Hepatocyte (in vitro differentiated cells): ENCODE results near the gene SLC6A8. TPM values are rescaled to one million over a fixed set of nuclear protein-coding genes. Genes with fewer than 3 reads are reported as not detected.
"Not testable (repeated sequence)": the region's sequence is repeated elsewhere in the genome, so short reads cannot be mapped to it uniquely, and the experiment has no call there.

Experiments used
- DNase-seq: peaks from one replicate; pipeline ENCODE4 v3.0.0-alpha.2; 2016; ENCODE audit warnings: low spot score
- H2AFZ ChIP-seq: fragments of 200-600 bp; sonication (generic); 2 replicates; pipeline ENCODE4 v1.6.0; 2016; ENCODE audit warnings: antibody characterized with exemption, mild to moderate bottlenecking
- H3K27ac ChIP-seq: fragments of 200-600 bp; sonication (generic); 2 replicates; pipeline ENCODE4 v1.5.1; 2016; ENCODE audit warnings: mild to moderate bottlenecking
- H3K27me3 ChIP-seq: fragments of 200-600 bp; sonication (generic); 2 replicates; pipeline ENCODE4 v1.6.1; 2016
- H3K36me3 ChIP-seq: fragments of 200-600 bp; sonication (generic); replicated peaks from 2 replicates; pipeline ENCODE4 v1.5.1; 2016; ENCODE audit warnings: low read depth; ENCODE audit not compliant: insufficient read depth
- H3K4me1 ChIP-seq: fragments of 200-600 bp; sonication (generic); 2 replicates; pipeline ENCODE4 v1.5.1; 2016; ENCODE audit warnings: mild to moderate bottlenecking, moderate library complexity; ENCODE audit not compliant: insufficient read depth
- H3K4me2 ChIP-seq: fragments of 200-600 bp; sonication (generic); 2 replicates; pipeline ENCODE4 v1.6.0; 2016
- H3K4me3 ChIP-seq: fragments of 200-600 bp; sonication (generic); 2 replicates; pipeline ENCODE4 v1.5.1; 2016; ENCODE audit warnings: mild to moderate bottlenecking
- H3K79me2 ChIP-seq: fragments of 200-600 bp; sonication (generic); 2 replicates; pipeline ENCODE4 v1.6.0; 2017; ENCODE audit warnings: mild to moderate bottlenecking
- H3K9me2 ChIP-seq: fragments of 200-600 bp; sonication (generic); replicated peaks from 2 replicates; pipeline ENCODE4 v1.6.0; 2017; ENCODE audit warnings: mild to moderate bottlenecking; ENCODE audit not compliant: insufficient read depth
- H3K9me3 ChIP-seq: fragments of 200-600 bp; sonication (generic); 2 replicates; pipeline ENCODE4 v1.5.1; 2016; ENCODE audit warnings: low read depth, mild to moderate bottlenecking
- H4K20me1 ChIP-seq: fragments of 200-600 bp; sonication (generic); 2 replicates; pipeline ENCODE4 v1.6.0; 2016; ENCODE audit warnings: mild to moderate bottlenecking; ENCODE audit not compliant: insufficient read depth, poor library complexity, severe bottlenecking
- EZH2 ChIP-seq: fragments of 200-600 bp; sonication (generic); IDR thresholded peaks from 2 replicates; pipeline ENCODE4 v1.6.1; 2016; ENCODE audit warnings: antibody characterized with exemption, mild to moderate bottlenecking, borderline replicate concordance
- EZH2phosphoT487 ChIP-seq: fragments of 200-600 bp; sonication (generic); IDR thresholded peaks from one replicate; pipeline ENCODE4 v1.6.1; 2018; ENCODE audit warnings: antibody characterized with exemption, mild to moderate bottlenecking, low read depth, moderate library complexity; ENCODE audit not compliant: unreplicated experiment, severe bottlenecking
- WGBS: methylation state at CpG from one replicate; pipeline ENCODE4 v1.1.6; 2016; ENCODE audit warnings: low lambda C conversion rate; ENCODE audit errors: missing lambda C conversion rate; 5-methylcytosine and 5-hydroxymethylcytosine counted together
- polyA plus RNA-seq: library from polyadenylated mRNA; unstranded; fragments of >200 nt; fragmentation: Nextera tagmentation; extraction: Ambion mirVana; gene quantifications from 2 replicates; pipeline ENCODE4 v1.2.1, GENCODE V29; 2016
- total RNA-seq: library from RNA; depleted of rRNA; stranded (reverse); fragments of >200 nt; gene quantifications from 2 replicates; pipeline ENCODE4 v1.2.3, GENCODE V29; 2014
- TF ChIP-seq, protein P1 (sequence below): fragments of 200-600 bp; sonication (generic); IDR thresholded peaks from 2 replicates; pipeline ENCODE4 v1.5.1; 2016; ENCODE audit warnings: antibody characterized with exemption, mild to moderate bottlenecking; ENCODE audit not compliant: poor library complexity

SLC6A8 gene
- total and polyA plus RNA-seq, 2 experiments from 2014 or later: 28.4 to 36.7 TPM

DNA sequence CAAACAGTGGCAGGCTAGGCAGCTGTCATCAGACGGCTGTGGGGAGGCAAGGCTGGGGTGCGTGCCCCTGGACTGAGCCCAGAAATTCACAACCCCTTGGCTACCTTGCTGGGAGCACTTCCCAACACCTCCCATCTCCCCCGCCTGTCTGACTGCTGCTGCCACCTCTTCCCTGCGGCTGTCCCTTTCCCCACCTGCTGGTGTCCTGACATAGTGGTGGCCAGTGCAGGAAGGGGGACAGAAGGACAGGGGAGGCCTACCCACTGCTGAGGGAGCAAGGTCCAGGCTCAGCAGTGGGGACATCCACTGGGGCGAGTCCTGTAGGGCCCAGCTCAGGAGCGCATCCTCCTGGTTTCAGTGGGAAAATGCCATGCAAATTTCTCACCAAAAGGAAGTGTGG is 40.4 kb downstream of the SLC6A8 start:
- TF ChIP-seq, protein P1, sequence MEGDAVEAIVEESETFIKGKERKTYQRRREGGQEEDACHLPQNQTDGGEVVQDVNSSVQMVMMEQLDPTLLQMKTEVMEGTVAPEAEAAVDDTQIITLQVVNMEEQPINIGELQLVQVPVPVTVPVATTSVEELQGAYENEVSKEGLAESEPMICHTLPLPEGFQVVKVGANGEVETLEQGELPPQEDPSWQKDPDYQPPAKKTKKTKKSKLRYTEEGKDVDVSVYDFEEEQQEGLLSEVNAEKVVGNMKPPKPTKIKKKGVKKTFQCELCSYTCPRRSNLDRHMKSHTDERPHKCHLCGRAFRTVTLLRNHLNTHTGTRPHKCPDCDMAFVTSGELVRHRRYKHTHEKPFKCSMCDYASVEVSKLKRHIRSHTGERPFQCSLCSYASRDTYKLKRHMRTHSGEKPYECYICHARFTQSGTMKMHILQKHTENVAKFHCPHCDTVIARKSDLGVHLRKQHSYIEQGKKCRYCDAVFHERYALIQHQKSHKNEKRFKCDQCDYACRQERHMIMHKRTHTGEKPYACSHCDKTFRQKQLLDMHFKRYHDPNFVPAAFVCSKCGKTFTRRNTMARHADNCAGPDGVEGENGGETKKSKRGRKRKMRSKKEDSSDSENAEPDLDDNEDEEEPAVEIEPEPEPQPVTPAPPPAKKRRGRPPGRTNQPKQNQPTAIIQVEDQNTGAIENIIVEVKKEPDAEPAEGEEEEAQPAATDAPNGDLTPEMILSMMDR: no peak
- TF ChIP-seq EZH2 (no peak), EZH2phosphoT487 (no peak)
- no peak for DNase-seq
- H4K20me1 ChIP-seq: peaks cover 3% of the 10 kb centered on the region
- no peak overlapping the region for H3K27ac ChIP-seq
- no peaks in the 10 kb centered on the region for H3K36me3 ChIP-seq
- no peaks in the 10 kb centered on the region for H3K9me3 ChIP-seq
- peaks cover 2% of the 10 kb centered on the region for H3K79me2 ChIP-seq
- no peaks in the 10 kb centered on the region for H3K27me3 ChIP-seq
- 93% methylated on average over 6 of the region's 6 CpGs for WGBS
- H3K4me2 ChIP-seq: no peak overlapping the region
- H3K4me1 ChIP-seq: peaks cover 21% of the 10 kb centered on the region
- H2AFZ ChIP-seq: no peak overlapping the region
- no peaks in the 10 kb centered on the region for H3K9me2 ChIP-seq
- H3K4me3 ChIP-seq: no peak overlapping the region

DNA sequence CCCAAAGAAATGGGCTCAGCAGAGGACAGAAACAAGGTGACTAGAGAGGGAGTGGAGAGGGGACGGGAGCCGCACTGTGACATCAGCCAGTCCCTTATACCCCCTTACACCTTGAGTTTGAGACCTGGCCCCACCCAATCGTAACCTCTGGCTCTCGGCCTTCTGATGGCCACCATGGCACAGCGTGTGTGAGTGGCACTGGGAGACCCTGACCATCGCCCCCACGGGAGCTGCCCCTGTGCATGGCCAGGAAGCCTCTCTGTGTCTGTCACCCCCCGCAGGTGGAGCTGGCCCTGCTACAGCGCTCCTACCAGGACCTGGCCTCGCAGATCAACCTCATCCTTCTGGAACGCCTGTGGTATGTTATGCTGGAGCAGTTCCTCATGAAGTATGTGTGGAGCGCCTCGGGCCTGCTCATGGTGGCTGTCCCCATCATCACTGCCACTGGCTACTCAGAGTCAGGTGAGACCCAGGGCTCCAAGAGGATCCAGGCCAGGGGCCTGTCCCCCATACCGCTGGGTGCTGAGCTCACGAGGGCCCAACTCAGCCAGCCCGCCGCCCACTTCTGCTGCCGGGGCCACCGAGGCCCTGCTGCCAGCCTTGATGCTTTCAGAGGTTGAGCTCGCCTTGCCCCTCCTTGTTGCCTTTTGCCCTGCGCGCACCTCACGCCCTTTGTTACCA is 41.4 kb downstream of the SLC6A8 start:
- H3K79me2 ChIP-seq: peaks cover 2% of the 10 kb centered on the region
- TF ChIP-seq EZH2phosphoT487: no peak
- TF ChIP-seq EZH2: no peak
- TF ChIP-seq, protein P1: no peak
- 94% methylated on average over 23 of the region's 23 CpGs for WGBS

GRCh38 chrX:153730115-153730514 is 42.4 kb downstream of the SLC6A8 start:
- WGBS: 91% methylated on average over 23 of the region's 23 CpGs
- H3K79me2 ChIP-seq: not testable (repeated sequence)

More for the DNA sequence above, 41.4 kb downstream of the SLC6A8 start:
- H3K36me3 ChIP-seq: no peaks in the 10 kb centered on the region
- no peaks in the 10 kb centered on the region for H4K20me1 ChIP-seq
- DNase-seq: no peak
- H3K4me1 ChIP-seq: peaks cover 21% of the 10 kb centered on the region
- H3K9me2 ChIP-seq: no peaks in the 10 kb centered on the region
- H3K27me3 ChIP-seq: no peaks in the 10 kb centered on the region
- no peak overlapping the region for H2AFZ ChIP-seq
- H3K4me2 ChIP-seq: no peak overlapping the region
- no peak overlapping the region for H3K4me3 ChIP-seq
- H3K27ac ChIP-seq: no peak overlapping the region
- no peaks in the 10 kb centered on the region for H3K9me3 ChIP-seq

DNA sequence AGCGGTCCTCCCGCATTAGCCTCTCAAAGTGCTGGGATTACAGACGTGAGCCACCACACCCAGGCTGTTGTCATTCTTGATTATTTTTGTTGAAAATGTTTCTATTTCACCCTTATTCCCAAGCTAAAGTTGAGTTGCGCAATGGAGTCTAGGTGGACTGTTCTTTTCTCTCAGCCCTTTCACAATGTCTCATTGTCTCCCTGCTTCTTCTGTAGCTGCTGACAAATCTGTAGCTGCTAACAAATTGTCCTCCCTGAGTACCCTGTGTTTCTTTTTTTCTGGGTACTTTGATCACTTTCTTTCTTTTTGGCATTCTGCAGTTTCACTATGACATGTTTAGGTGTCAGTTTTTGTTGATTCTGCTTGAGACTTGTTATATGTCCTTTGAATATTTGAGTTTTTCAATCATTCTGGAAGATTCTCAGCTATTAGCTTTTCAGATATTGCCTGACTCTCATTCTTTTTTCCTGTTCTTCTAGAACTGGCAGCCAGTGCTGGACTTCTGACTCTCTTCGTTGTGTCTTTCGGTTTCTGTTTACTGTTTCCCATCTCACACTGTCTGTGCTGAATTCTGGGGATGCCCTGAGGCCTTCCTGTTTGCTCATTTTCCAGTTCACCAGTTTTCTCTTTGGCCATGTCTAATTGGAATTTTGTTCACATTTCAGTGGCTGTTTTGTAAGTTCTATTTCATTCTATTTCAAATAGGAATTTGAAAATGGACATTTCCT is 43.6 kb downstream of the SLC6A8 start:
- Histone ChIP-seq H3K27ac (no peak overlapping the region), H3K4me3 (no peak overlapping the region), H3K9me2 (no peaks in the 10 kb centered on the region), H3K79me2 (no peaks in the 10 kb centered on the region), H4K20me1 (no peaks in the 10 kb centered on the region), H3K4me1 (peaks cover 13% of the 10 kb centered on the region), H3K27me3 (no peaks in the 10 kb centered on the region), H3K36me3 (no peaks in the 10 kb centered on the region), H2AFZ (no peak overlapping the region), H3K4me2 (no peak overlapping the region), H3K9me3 (no peaks in the 10 kb centered on the region)
- TF ChIP-seq, protein P1: no peak
- TF ChIP-seq EZH2 (no peak), EZH2phosphoT487 (no peak)
- no peak for DNase-seq
- 84% methylated on average over 6 of the region's 6 CpGs for WGBS

More at GRCh38 chrX:153730115-153730514, 42.4 kb downstream of the SLC6A8 start:
- not testable (repeated sequence) for H3K9me2 ChIP-seq, H3K36me3 ChIP-seq, H2AFZ ChIP-seq, H3K27ac ChIP-seq, DNase-seq, H4K20me1 ChIP-seq, H3K9me3 ChIP-seq, H3K4me3 ChIP-seq, H3K4me2 ChIP-seq, H3K27me3 ChIP-seq
- H3K4me1 ChIP-seq: peaks cover 17% of the 10 kb centered on the region
